Brain microvascular endothelial cell (primary cell): ENCODE results near the gene PCSK1N.

ENCODE experiments used
- DNase-seq: peaks from one replicate; pipeline ENCODE4 v3.0.0-alpha.2; 2020
- H3K27ac ChIP-seq: fragments of 250-450 bp; sonication (Bioruptor Pico); 2 replicates; pipeline ENCODE4 v1.5.1; 2020; ENCODE audit warnings: mild to moderate bottlenecking, moderate library complexity
- H3K27me3 ChIP-seq: fragments of 250-450 bp; sonication (Bioruptor Pico); replicated peaks from 2 replicates; pipeline ENCODE4 v1.5.1; 2020; ENCODE audit warnings: mild to moderate bottlenecking
- H3K36me3 ChIP-seq: fragments of 250-450 bp; sonication (Bioruptor Pico); replicated peaks from 2 replicates; pipeline ENCODE4 v1.5.1; 2020; ENCODE audit warnings: mild to moderate bottlenecking
- H3K4me3 ChIP-seq: 2 replicates; pipeline ENCODE4 v1.5.1; 2011; ENCODE audit warnings: low read depth, mild to moderate bottlenecking, control low read depth, low read length, moderate library complexity
- in situ Hi-C: cut with HindIII; loops from 2 replicates; pipeline ENCODE4 v1.10.0; 2017; ENCODE audit warnings: low sequenced_read_pairs, low pct_ligation_motif_present
- TF ChIP-seq, protein P1 (sequence below): IDR thresholded peaks from 2 replicates; pipeline ENCODE4 v1.5.1; 2011; ENCODE audit warnings: low read depth, mild to moderate bottlenecking, moderate library complexity, low read length, control low read depth, inconsistent platforms; ENCODE audit errors: missing control alignments

Gene PCSK1N

DNA sequence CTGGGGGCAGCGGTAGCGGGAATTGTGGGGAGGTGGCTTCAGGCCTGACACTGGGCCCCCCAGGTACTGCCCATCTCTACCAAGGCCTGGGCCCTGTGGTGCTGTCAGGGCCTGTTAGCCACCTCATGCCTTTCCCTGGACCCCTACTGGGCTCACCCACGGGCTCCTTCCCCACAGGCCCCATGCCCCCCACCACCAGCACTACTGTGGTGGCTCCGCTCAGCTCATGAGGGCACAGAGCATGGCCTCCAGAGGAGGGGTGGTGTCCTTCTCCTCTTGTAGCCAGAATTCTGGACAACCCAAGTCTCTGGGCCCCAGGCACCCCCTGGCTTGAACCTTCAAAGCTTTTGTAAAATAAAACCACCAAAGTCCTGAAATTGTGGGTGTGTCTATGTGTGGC is 41.5 kb downstream of the PCSK1N start:
- H3K27me3 ChIP-seq, result no peaks in the 10 kb centered on the region
- DNase-seq, result no peak
- H3K36me3 ChIP-seq, result no peaks in the 10 kb centered on the region
- in situ Hi-C loops, result no loop called here
- H3K4me3 ChIP-seq, result no peak overlapping the region
- TF ChIP-seq, protein P1, sequence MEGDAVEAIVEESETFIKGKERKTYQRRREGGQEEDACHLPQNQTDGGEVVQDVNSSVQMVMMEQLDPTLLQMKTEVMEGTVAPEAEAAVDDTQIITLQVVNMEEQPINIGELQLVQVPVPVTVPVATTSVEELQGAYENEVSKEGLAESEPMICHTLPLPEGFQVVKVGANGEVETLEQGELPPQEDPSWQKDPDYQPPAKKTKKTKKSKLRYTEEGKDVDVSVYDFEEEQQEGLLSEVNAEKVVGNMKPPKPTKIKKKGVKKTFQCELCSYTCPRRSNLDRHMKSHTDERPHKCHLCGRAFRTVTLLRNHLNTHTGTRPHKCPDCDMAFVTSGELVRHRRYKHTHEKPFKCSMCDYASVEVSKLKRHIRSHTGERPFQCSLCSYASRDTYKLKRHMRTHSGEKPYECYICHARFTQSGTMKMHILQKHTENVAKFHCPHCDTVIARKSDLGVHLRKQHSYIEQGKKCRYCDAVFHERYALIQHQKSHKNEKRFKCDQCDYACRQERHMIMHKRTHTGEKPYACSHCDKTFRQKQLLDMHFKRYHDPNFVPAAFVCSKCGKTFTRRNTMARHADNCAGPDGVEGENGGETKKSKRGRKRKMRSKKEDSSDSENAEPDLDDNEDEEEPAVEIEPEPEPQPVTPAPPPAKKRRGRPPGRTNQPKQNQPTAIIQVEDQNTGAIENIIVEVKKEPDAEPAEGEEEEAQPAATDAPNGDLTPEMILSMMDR, result no peak
- no peak overlapping the region for H3K27ac ChIP-seq

DNA sequence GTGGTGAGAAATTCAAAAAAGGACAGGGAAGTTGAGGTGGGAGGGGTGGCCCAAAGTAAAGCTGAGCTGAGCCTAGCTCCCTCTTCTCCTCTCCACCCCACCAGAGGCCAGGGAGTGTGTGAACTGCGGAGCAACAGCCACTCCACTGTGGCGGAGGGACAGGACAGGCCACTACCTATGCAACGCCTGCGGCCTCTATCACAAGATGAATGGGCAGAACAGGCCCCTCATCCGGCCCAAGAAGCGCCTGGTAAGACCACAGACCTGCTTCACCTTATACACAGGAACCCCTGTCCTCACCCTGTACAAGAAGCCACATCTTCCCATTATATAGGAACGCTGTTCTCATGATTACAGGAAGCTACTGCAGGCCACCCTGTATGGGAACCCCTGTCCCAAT is 43.2 kb downstream of the PCSK1N start:
- no peaks in the 10 kb centered on the region for H3K27me3 ChIP-seq
- H3K4me3 ChIP-seq, result no peak overlapping the region

GRCh38 chrX:48791063-48791820 is 44.2 kb downstream of the PCSK1N start:
- Histone ChIP-seq H3K27me3 (no peaks in the 10 kb centered on the region), H3K4me3 (no peak overlapping the region), H3K36me3 (no peaks in the 10 kb centered on the region), H3K27ac (no peak overlapping the region)
- in situ Hi-C loops, result no loop called here
- DNase-seq, result no peak
- TF ChIP-seq, protein P1, result no peak

More for the DNA sequence above, 43.2 kb downstream of the PCSK1N start:
- in situ Hi-C loops, result no loop called here
- H3K36me3 ChIP-seq, result no peaks in the 10 kb centered on the region
- DNase-seq, result no peak
- TF ChIP-seq, protein P1, result no peak
- H3K27ac ChIP-seq, result no peak overlapping the region

DNA sequence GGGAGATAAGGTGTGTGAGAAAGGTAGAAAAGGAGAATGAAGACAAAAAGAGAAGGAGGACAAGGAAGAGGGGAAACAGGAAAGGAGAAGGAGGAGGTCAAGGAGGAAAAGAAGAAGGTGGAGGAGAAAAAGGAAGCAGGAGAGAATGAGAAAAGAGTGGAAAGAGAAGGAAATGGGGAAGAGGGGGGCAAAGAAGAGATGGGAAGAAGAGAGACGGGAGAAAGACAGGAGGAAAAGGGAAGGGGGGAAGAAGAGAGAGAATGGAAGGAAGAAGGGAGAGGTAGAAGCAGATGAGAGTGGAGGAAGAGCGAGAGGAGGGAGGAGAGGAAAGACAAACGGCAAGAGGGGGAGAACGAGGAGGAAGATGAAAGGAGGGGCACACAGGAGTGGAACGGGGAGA is 44.9 kb downstream of the PCSK1N start:
- TF ChIP-seq, protein P1, result no peak
- Histone ChIP-seq H3K36me3 (no peaks in the 10 kb centered on the region), H3K27ac (no peak overlapping the region), H3K4me3 (no peak overlapping the region), H3K27me3 (no peaks in the 10 kb centered on the region)
- no peak for DNase-seq
- in situ Hi-C loops, result no loop called here

DNA sequence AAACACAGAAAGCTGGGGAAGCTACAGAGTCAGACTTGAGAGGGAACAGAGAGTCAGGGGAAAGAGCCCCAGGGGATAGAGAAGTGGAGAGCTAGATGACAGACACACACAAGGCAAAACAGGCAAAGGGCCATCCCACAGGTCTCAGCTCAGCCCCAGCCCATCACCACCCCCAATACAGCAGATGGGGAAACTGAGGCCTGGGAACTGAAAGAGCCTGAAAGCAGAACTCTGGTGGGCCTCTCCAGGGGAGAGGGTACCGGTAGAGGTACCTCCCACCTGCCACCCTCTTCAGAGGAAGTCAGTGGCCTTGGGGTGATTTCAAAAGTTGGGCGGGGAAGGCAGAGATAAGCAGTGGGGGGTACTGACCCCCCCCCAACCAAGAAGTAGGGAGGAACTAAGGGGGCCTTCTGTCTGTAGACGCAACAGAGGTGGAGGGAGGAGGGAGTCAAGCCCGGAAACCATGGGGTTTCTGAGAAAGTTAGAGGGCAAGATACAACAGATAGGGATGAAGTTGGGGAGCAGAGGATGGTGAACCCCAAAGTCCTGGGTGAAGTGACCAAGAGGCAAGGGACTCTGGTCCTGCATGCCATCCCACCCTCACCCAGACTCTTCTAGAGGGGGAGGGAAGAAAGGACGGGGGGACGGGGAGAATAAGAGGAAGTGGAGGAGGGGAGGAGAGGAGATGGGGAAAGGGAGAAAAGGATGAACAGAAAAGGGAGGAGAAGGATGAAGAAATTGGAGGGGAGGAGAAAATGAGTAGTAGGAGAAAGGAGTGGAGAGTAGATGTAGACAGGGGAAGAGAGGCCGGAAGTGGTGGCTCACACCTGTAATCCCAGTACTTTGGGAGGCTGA is 45.8 kb downstream of the PCSK1N start:
- Histone ChIP-seq H3K27me3 (no peaks in the 10 kb centered on the region), H3K4me3 (no peak overlapping the region), H3K27ac (no peak overlapping the region), H3K36me3 (no peaks in the 10 kb centered on the region)
- no peak for DNase-seq
- TF ChIP-seq, protein P1, result no peak
- in situ Hi-C loops, result no loop called here
